Activated naive CD8-positive, alpha-beta T cell treated with anti-CD3 and anti-CD28 coated beads, Interleukin-2, amount 50 U/mL, for 24 hours (primary cell): ENCODE results near the gene SERPINB1.
"Not testable (repeated sequence)": the region's sequence is repeated elsewhere in the genome, so short reads cannot be mapped to it uniquely, and the experiment has no call there.

Experiments
- ATAC-seq: fragments of 150-1000 bp; cut with Tn5 transposase; one replicate; pipeline ENCODE4 v1.10.0; 2021
- DNase-seq: peaks from one replicate; pipeline ENCODE4 v3.0.0; 2021
- H3K27ac Mint-ChIP-seq: one replicate; pipeline ENCODE4 v1.8.0; 2021; ENCODE audit warnings: mild to moderate bottlenecking, mixed read lengths
- H3K27me3 Mint-ChIP-seq: one replicate; pipeline ENCODE4 v1.8.0; 2021; ENCODE audit warnings: mixed read lengths
- H3K36me3 Mint-ChIP-seq: one replicate; pipeline ENCODE4 v1.8.0; 2021; ENCODE audit warnings: low read depth, mixed read lengths
- H3K4me1 Mint-ChIP-seq: one replicate; pipeline ENCODE4 v1.8.0; 2021; ENCODE audit warnings: mixed read lengths
- H3K4me3 Mint-ChIP-seq: one replicate; pipeline ENCODE4 v1.8.0; 2021; ENCODE audit warnings: mild to moderate bottlenecking, moderate library complexity, mixed read lengths
- H3K9me3 Mint-ChIP-seq: one replicate; pipeline ENCODE4 v1.8.0; 2021; ENCODE audit warnings: mixed read lengths

SERPINB1 gene

DNA sequence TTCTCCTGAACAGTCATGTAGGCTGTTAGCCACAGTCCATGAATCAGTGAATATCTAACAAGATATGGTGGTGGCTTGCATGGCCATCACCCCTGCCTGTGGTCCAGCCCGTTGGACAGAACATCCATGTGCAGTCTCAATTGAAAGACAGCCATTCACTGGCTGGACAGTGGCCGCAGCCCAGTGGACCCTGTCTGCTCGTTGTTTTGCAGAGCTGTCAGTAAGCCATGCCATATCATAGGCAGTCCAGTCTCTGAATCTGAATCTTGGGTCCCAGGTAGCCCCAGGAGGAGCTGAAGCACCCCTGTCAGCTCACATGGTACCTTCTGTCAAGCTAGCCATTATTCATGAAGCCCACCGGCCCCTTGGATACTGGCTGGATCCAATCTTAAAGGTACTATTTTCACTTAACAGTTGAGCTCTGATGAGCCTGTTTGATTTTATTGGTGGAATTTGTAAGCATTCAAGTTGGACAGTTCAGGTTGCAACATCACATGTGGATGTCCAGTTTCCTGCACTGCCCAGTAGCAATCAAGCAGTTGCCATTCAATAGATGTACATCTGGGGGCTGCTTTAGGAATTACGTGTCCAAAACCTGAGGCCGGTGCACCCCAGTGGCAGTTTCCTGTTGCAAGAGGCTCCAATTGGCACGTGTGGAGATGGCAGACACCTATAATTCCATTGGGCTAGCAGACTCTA lies 37.8 kb downstream of the SERPINB1 start:
- no peak overlapping the region for H3K27ac Mint-ChIP-seq
- peaks cover 15% of the 10 kb centered on the region for H3K4me1 Mint-ChIP-seq
- H3K9me3 Mint-ChIP-seq: no peaks in the 10 kb centered on the region
- no peak for DNase-seq
- H3K36me3 Mint-ChIP-seq: no peaks in the 10 kb centered on the region
- H3K4me3 Mint-ChIP-seq: no peak overlapping the region
- no peaks in the 10 kb centered on the region for H3K27me3 Mint-ChIP-seq
- ATAC-seq: no peak

DNA sequence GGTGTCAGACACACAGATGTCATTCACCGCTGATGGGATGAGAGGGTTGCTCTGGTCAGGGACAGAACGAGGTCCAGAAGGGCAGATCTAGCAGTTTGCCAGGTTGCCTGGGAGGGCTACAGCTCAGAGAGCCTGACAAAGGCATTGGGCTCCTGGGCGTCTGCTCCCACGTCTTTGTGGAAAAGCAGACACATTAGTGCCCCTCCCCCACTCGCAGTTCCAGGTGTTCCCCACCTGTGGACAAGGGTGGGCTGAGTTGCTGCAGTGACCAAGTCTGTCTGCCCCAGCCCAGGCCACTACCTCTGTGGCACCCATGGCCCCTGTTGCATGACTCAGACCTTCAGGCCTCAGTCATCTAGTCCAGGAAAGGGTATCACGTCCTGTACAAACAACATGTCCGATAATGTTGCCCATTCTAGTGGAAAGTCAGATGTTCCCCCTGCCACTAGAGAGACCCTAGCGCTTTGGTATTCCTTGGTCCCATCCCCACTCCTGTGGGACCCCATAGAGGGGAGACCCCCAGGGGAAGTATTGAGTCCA lies 39.1 kb downstream of the SERPINB1 start:
- no peak for ATAC-seq
- DNase-seq: no peak
- Mint-ChIP-seq H3K36me3 (no peaks in the 10 kb centered on the region), H3K4me1 (peaks cover 19% of the 10 kb centered on the region), H3K9me3 (no peaks in the 10 kb centered on the region), H3K27ac (no peak overlapping the region), H3K27me3 (no peaks in the 10 kb centered on the region), H3K4me3 (no peak overlapping the region)

DNA sequence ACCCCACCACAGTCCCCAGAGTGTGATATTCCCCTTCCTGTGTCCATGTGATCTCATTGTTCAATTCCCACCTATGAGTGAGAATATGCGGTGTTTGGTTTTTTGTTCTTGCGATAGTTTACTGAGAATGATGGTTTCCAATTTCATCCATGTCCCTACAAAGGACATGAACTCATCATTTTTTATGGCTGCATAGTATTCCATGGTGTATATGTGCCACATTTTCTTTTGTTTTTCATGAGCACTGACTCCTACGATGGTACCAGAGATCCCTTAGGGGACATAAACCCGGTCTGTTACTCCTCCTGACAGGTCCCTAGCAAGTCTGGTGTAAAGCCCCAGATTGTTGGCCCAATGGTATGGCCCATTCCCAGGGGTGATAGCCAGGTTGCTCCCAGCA lies 40.0 kb downstream of the SERPINB1 start:
- H3K4me3 Mint-ChIP-seq, DNase-seq, H3K27me3 Mint-ChIP-seq, ATAC-seq, H3K36me3 Mint-ChIP-seq, H3K27ac Mint-ChIP-seq, H3K9me3 Mint-ChIP-seq: not testable (repeated sequence)
- peaks cover 27% of the 10 kb centered on the region for H3K4me1 Mint-ChIP-seq

DNA sequence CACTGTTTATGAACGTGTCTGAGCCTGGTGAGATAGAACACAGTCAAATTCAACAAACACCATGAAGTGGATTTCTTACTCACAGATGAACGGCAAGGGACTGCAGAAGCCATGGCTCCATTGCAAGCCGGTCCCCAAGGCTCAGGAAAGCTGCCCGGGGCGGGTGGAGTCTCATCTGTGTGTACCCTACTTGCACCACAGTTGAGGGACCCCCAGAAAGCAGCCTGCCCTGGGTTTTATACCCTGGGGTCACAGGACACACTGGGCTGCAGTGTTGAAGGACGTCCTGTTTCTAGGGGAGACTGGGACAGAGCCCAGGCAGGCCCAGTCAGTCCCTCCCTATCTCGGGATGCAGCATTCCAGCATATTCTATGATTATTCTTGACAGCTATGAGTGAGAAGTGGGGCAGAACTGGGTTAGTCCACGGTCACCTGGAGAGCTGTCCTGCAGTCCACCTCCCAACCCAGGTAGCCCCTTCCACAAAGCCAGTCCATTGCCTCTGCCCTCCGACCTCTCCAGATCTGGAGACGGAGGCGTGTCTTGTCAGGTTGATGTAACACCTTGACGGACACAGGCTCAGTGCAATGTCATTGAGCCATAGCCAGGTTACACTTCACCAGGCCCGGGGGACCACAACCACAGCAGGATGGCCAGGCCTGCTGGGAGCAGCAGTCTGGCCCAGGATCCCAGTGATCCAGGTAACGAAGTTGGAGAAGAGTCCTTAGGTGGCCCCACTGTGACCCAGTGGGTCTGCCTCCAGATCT lies 40.9 kb downstream of the SERPINB1 start:
- Mint-ChIP-seq H3K4me1 (peaks cover 32% of the 10 kb centered on the region), H3K27ac (peak overlapping the region; percentile 43), H3K27me3 (no peaks in the 10 kb centered on the region), H3K36me3 (no peaks in the 10 kb centered on the region), H3K9me3 (no peaks in the 10 kb centered on the region), H3K4me3 (no peak overlapping the region)
- no peak for DNase-seq
- ATAC-seq: no peak

- peak overlapping the region; percentile 65 for H3K27ac Mint-ChIP-seq
- no peaks in the 10 kb centered on the region for H3K27me3 Mint-ChIP-seq
- H3K4me1 Mint-ChIP-seq: peaks cover 39% of the 10 kb centered on the region
- H3K4me3 Mint-ChIP-seq: no peak overlapping the region
- H3K9me3 Mint-ChIP-seq: no peaks in the 10 kb centered on the region
- DNase-seq (peak; percentile 22), ATAC-seq (peak; percentile 79)
- peaks cover 1% of the 10 kb centered on the region for H3K36me3 Mint-ChIP-seq
Measured at GRCh38 chr6:2799936-2800527, 41.6 kb downstream of the SERPINB1 start.

GRCh38 chr6:2798586-2799134 lies 43.0 kb downstream of the SERPINB1 start:
- Mint-ChIP-seq H3K27me3 (no peaks in the 10 kb centered on the region), H3K9me3 (no peaks in the 10 kb centered on the region), H3K4me3 (no peak overlapping the region), H3K4me1 (peaks cover 50% of the 10 kb centered on the region), H3K36me3 (peaks cover 4% of the 10 kb centered on the region), H3K27ac (no peak overlapping the region)
- ATAC-seq (no peak), DNase-seq (no peak)

DNA sequence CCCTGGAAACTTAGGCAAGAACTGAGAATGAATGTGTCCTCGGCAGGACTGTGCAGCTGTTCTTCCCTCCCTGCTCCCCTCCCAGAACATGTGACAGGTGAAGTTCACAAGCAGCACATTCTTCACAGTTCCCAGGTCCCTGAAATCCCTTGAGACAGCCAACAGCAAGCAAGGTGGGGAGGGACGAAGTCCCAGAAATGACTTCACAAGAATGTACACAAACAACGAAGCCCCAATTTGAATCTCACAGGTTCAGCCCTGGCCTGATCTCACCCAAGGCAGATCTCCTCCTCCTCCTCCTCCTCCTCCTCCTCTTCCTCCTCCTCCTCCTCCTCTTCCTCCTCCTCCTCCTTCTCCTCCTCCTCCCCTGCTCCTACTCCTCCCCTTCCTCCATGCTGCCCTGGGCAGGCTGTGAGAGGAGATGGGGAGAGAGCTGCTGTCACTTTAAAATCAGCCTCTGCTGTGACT lies 44.1 kb downstream of the SERPINB1 start:
- Mint-ChIP-seq H3K4me1 (peaks cover 61% of the 10 kb centered on the region), H3K27ac (no peak overlapping the region), H3K4me3 (no peak overlapping the region)

DNA sequence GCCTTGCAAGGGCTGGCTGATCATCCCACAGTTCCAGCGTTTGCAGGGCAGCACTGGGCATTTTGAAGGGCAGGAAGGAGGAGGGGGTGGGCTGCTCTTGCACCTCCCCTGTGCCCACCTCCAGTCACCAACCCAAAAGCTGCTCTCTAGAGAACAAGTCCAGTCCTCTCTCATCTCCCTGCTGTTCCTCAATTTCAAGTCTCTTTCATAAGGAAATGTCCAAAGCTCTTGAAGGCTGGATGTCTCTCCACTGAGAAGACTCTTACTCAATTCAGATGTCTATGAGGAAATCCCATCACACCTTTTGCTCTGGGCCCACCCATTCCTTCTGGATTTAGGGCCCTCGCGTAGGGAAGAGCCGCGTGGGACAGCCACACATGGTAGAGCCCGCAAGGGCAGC lies 44.8 kb downstream of the SERPINB1 start:
- Mint-ChIP-seq H3K36me3 (peaks cover 4% of the 10 kb centered on the region), H3K9me3 (no peaks in the 10 kb centered on the region), H3K27me3 (no peaks in the 10 kb centered on the region), H3K4me1 (peaks cover 68% of the 10 kb centered on the region), H3K4me3 (no peak overlapping the region), H3K27ac (no peak overlapping the region)
- DNase-seq: no peak
- no peak for ATAC-seq

More for the DNA sequence above, 44.1 kb downstream of the SERPINB1 start:
- no peaks in the 10 kb centered on the region for H3K27me3 Mint-ChIP-seq
- DNase-seq (no peak), ATAC-seq (no peak)
- H3K36me3 Mint-ChIP-seq: peaks cover 4% of the 10 kb centered on the region
- no peaks in the 10 kb centered on the region for H3K9me3 Mint-ChIP-seq

- peak; percentile 7 for ATAC-seq
- DNase-seq: no peak
- H3K36me3 Mint-ChIP-seq: peaks cover 7% of the 10 kb centered on the region
- H3K4me1 Mint-ChIP-seq: peaks cover 76% of the 10 kb centered on the region
- no peak overlapping the region for H3K27ac Mint-ChIP-seq
- H3K27me3 Mint-ChIP-seq: no peaks in the 10 kb centered on the region
- no peak overlapping the region for H3K4me3 Mint-ChIP-seq
- no peaks in the 10 kb centered on the region for H3K9me3 Mint-ChIP-seq
Measured at GRCh38 chr6:2795956-2796355, 45.7 kb downstream of the SERPINB1 start.

DNA sequence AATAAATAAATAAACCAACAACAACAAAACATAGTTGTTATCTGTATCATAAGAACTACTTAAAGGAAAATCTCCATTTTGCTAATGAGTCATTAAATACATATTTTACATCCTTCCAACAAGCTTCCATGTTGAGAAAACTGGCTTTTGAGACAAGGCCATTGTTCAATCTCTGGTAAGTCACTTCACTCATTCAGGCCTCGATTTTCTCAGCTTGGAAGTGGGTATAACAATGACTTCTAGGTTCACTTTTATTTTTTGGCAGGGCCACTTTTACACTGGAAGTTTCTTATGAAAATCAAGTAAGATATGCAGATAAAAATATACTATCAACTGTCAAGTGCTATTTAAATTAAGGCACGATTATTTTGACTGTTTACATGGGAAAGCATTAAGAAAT lies 46.5 kb downstream of the SERPINB1 start:
- Mint-ChIP-seq H3K27me3 (no peaks in the 10 kb centered on the region), H3K27ac (no peak overlapping the region), H3K4me1 (peaks cover 75% of the 10 kb centered on the region), H3K36me3 (peaks cover 7% of the 10 kb centered on the region), H3K4me3 (no peak overlapping the region), H3K9me3 (no peaks in the 10 kb centered on the region)
- ATAC-seq: no peak
- DNase-seq: no peak

GRCh38 chr6:2794171-2794730 lies 47.4 kb downstream of the SERPINB1 start:
- Mint-ChIP-seq H3K27ac (peak overlapping the region; percentile 76), H3K36me3 (peaks cover 7% of the 10 kb centered on the region)

DNA sequence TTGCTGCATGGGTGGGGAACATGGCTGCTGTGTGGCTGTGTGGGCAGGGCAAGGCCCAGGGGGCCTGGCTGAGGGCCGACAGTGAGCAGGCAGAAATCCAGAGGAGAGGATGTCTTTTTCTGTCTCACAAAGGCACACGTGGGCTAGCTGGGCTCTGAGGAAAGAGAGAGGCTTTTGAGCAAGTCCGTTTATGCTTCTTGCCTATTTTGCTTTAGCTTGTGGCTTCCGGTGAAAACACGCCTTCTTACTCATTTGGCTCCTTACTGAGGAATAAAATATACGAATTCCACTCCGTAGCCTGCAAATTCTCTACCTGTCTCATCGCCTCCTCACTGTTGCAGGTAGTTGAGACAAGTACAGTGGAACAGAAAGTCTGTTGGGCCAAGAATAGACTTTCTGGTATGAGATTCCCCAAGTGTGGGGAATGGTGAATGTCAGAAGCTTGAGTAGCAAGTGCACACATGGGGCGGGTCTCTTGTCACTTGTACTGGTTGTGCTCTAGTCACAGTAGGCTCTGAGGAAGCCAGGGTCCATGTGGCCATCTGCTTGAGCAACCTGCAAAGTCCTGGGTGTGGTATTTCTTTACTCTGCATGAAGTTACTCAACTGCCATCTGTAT lies 48.0 kb downstream of the SERPINB1 start:
- Mint-ChIP-seq H3K4me3 (peak overlapping the region; percentile 29), H3K9me3 (no peaks in the 10 kb centered on the region), H3K36me3 (peaks cover 7% of the 10 kb centered on the region), H3K27ac (peak overlapping the region; percentile 76), H3K4me1 (peaks cover 70% of the 10 kb centered on the region), H3K27me3 (no peaks in the 10 kb centered on the region)
- ATAC-seq (peak; percentile 27), DNase-seq (peak; percentile 18)

More at GRCh38 chr6:2794171-2794730, 47.4 kb downstream of the SERPINB1 start:
- Mint-ChIP-seq H3K4me1 (peaks cover 68% of the 10 kb centered on the region), H3K4me3 (no peak overlapping the region), H3K9me3 (no peaks in the 10 kb centered on the region), H3K27me3 (no peaks in the 10 kb centered on the region)
- ATAC-seq: no peak
- no peak for DNase-seq

DNA sequence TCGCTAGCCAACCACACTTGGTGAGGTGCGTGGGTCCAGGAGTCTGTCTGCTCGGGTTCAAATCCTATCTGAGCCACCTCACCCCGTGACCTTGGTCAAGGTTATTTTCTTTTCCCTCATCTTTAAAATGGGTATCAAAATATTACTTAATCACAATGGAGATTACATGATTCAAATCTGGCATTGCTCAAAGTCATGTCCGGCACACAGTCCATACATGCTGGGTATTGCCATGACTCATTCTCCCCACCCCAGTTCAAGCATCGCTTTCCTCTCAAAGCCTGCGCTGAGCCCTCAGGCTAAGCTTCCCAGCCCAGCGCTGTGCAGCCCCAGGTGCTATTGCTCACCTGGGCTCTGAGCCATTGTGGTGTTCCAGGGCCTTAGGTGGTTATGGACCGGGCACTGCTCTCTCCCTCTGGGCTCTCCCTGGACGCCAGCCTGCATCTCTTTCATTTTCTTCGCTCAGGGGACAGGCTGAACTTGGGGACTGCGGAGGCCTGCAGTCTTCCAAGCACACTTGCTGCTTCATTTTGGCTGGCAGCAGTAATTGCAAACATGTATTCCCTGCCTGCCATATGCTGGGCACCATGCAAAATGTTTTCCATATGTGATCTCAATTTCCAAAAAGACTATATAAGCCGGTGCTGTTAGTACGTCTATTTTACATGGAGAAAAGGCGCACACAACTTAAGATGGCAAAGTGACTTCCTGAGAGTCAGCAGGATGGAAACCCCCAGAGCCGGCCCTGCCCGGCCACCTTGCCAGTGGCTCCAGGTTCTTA lies 49.1 kb downstream of the SERPINB1 start:
- ATAC-seq: no peak
- peak overlapping the region; percentile 76 for H3K27ac Mint-ChIP-seq
- peaks cover 68% of the 10 kb centered on the region for H3K4me1 Mint-ChIP-seq
- H3K36me3 Mint-ChIP-seq: peaks cover 12% of the 10 kb centered on the region
- DNase-seq: no peak
- H3K27me3 Mint-ChIP-seq: no peaks in the 10 kb centered on the region
- no peaks in the 10 kb centered on the region for H3K9me3 Mint-ChIP-seq
- H3K4me3 Mint-ChIP-seq: no peak overlapping the region
